GM10248 (cell line): ENCODE measurements around the gene PIK3CB.

ENCODE experiments used
- CTCF ChIA-PET: fragments of 300-600 bp; sonication (Branson Sonifier 250); formaldehyde crosslinking; extraction: SDS; loops from one replicate; lab custom pipeline; 2021; ENCODE audit warnings: antibody characterized with exemption; lab: Yijun Ruan, JAX
- POLR2A ChIA-PET: fragments of 350-650 bp; sonication (Branson Sonifier 250); formaldehyde crosslinking; extraction: SDS; loops from one replicate; lab custom pipeline; 2020; ENCODE audit warnings: antibody characterized with exemption; lab: Yijun Ruan, JAX
- DNase-seq: peaks from one replicate; pipeline ENCODE4 v3.0.0; 2012; ENCODE audit errors: extremely low spot score
- TF ChIP-seq, protein P1 (sequence below): IDR thresholded peaks from 2 replicates; pipeline ENCODE4 v1.5.1; 2012; ENCODE audit warnings: mild to moderate bottlenecking, low read depth; ENCODE audit errors: extremely low read depth, missing control alignments, control extremely low read depth

Gene PIK3CB

DNA sequence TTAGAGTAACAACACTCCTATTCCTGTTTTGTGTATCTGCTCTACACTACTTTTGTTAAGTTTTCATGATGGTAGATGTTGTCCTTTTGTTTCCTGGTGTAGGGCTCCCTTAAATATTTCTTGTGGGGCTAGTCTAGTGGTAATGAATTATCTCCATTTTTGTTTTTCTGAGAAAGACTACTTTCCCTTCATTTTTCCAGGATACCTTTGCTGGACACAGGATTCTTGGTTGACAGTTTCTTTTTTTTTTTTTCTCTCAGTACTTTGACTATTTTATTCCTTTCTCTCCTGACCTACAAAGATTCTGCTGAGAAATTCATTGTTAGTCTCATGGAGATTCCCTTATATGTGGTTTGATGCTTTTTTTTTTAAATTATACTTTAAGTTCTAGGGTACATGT lies 188.2 kb downstream of the PIK3CB start:
- POLR2A ChIA-PET, result no interaction called here

DNA sequence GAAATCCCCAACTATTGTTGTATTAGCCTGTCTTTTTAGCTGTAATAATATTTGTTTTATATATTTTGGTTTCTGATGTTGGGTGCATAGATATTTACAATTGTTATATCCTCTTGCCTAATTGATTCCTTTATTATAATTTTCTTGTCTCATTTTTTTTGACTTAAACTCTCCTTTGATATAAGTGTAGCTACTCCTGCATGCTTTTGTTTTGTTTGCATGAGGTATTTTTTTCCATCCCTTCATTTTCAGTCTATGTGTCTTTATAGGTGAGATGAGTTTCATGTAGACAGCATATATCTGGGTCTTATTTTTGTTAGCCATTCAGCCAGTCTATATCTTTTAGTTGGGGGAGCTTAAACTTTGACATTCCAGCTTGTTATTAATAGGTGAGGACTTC lies 188.7 kb downstream of the PIK3CB start:
- POLR2A ChIA-PET, result no interaction called here
- DNase-seq, result no peak
- TF ChIP-seq, protein P1, sequence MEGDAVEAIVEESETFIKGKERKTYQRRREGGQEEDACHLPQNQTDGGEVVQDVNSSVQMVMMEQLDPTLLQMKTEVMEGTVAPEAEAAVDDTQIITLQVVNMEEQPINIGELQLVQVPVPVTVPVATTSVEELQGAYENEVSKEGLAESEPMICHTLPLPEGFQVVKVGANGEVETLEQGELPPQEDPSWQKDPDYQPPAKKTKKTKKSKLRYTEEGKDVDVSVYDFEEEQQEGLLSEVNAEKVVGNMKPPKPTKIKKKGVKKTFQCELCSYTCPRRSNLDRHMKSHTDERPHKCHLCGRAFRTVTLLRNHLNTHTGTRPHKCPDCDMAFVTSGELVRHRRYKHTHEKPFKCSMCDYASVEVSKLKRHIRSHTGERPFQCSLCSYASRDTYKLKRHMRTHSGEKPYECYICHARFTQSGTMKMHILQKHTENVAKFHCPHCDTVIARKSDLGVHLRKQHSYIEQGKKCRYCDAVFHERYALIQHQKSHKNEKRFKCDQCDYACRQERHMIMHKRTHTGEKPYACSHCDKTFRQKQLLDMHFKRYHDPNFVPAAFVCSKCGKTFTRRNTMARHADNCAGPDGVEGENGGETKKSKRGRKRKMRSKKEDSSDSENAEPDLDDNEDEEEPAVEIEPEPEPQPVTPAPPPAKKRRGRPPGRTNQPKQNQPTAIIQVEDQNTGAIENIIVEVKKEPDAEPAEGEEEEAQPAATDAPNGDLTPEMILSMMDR, result no peak
- CTCF ChIA-PET, result no interaction called here

More for the DNA sequence above, 188.2 kb downstream of the PIK3CB start:
- TF ChIP-seq, protein P1, result no peak
- CTCF ChIA-PET, result no interaction called here
- DNase-seq, result no peak

DNA sequence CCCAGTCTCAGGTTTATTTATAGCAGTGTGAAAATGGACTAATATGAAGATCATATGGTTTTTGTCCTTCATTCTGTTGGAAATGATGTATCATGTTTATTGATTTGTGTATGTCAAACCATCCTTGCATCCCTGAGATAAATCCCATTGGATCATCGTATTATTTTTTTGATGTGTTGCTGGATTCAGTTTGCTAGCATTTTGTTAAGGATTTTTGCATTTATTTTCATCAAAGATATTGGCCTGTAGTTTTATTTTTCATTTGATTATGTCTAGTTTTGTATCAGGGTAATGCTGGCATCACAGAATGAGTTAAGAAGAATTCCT lies 191.8 kb downstream of the PIK3CB start:
- TF ChIP-seq, protein P1, result no peak
- no peak for DNase-seq
- ChIA-PET CTCF (interaction anchor here (1.9 kb wide), 1 partner anchor 8 kb away, joined by 7 read pairs; no protein-coding TSS in a partner anchor), POLR2A (no interaction called here)

DNA sequence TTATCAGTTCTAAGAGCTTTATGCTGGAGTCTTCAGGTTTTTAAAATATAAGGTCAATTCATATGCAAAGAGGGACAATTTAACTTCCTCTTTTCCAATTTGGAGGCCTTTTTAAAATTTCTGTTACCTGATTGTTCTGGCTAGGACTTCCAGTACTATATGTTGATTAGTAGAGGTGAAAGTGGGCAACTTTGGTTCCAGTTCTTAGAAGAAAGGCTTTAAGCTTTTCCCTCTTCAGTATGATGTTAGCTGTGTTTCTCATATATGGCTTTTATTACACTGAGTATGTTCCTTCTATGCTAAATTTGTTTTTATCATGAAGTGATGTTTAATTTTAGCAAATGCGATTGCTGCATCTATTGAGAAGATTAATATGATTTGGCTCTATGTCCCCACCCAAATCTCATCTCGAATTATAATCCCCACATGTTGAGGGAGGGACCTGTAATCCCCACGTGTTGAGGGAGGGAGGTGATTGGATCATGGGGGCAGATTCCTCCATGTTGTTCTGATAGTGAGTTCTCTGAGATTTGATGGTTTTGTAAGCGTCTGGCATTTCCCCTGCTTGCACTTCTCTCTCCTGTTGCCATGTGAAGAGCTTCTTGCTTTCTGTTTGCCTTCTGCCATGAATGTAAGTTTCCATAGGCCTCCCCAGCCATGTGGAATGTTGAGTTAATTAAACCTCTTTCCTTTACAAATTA lies 192.4 kb downstream of the PIK3CB start:
- CTCF ChIA-PET, result interaction anchor here (0.9 to 1.9 kb wide), 4 partner anchors 9 to 24 kb away, joined by 3 to 7 read pairs (median 4); no protein-coding TSS in a partner anchor
- POLR2A ChIA-PET, result no interaction called here
- no peak for DNase-seq
- TF ChIP-seq, protein P1, result no peak

DNA sequence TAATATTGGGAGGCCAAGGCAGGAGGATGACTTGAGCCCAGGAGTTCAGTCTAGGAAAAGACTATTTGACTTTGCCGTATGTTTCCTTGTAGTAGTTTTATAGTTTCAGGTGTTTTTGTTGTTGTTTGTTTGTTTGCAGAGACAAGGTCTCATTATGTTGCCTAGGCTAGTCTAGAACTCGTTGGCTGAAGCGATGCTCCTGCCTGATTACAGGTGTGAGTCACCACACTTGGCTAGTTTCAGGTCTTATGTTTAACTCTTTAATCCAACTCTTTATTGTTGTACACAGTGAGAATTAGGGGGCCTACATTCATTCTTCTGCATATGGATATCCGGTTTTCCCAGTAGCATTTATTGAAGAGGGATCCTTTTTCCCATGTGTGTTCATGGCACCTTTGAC lies 194.2 kb downstream of the PIK3CB start:
- no peak for DNase-seq
- ChIA-PET POLR2A (no interaction called here), CTCF (interaction anchor here (0.8 to 1.4 kb wide), 3 partner anchors 11 to 276 kb away, joined by 3 to 4 read pairs (median 3); no protein-coding TSS in a partner anchor)
- TF ChIP-seq, protein P1, result no peak

DNA sequence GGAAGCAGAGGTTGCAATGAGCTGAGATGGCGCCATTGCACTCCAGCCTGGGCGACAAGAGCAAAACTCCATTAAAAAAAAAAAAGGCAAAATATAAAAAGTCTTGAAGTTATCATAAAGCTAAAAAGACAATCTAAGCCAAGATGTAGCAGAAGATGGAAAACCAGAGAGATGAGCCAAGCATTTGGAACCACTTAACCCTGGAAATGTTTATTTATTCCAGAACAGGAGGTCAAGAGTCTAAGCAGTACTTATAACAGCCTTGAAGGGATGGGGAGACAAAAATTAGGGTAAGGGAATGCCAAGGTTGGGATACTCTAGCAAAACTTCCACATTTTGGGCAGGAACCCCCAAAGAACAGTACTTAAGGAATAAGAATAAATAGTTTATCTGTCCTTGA lies 196.1 kb downstream of the PIK3CB start:
- ChIA-PET POLR2A (interaction anchor here (0.6 kb wide), 1 partner anchor 574 kb away, joined by 6 read pairs; no protein-coding TSS in a partner anchor), CTCF (no interaction called here)
- TF ChIP-seq, protein P1, result no peak
- DNase-seq, result no peak
